Peyer's patch (tissue), 4 donors: ENCODE data around the gene LACC1.

Source experiments
- POLR2A ChIP-seq, 2 donors: fragments of 450-650 bp; IDR thresholded peaks; one replicate each; pipeline ENCODE4 v1.5.1; 2017; ENCODE audit warnings: antibody characterized with exemption in 2 of 2, mild to moderate bottlenecking in 2 of 2, moderate library complexity in 2 of 2
- TF ChIP-seq, protein P1 (sequence below), 6 experiments: fragments of 450-650 bp in 4 of 6; fragments of 200-600 bp in 2 of 6; sonication (generic) in 1 of 6; IDR thresholded peaks; one replicate each; pipeline ENCODE4 v1.5.1; 2017 to 2019; ENCODE audit warnings: antibody characterized with exemption in 6 of 6, mild to moderate bottlenecking in 3 of 6, moderate library complexity in 1 of 6

DNA sequence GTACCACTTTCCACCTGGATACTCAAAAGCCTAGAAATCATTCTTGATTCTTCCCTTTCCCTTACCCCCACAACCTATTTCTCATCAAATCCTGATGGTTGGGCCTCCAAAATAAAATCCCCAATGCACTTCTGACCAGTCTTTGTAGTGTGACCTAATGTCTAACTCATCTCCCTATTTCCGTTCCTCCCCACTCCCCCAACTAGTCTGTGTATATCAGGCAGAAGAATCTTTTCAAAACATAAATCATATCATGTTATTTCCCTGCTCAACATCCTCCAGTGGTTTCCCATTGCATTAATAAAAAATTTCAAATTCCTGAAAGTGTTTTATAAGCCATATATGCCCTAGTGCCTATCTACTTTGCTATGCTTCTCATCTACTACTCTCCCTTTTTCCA is 17.8 kb upstream of the LACC1 start:
- TF ChIP-seq, protein P1, sequence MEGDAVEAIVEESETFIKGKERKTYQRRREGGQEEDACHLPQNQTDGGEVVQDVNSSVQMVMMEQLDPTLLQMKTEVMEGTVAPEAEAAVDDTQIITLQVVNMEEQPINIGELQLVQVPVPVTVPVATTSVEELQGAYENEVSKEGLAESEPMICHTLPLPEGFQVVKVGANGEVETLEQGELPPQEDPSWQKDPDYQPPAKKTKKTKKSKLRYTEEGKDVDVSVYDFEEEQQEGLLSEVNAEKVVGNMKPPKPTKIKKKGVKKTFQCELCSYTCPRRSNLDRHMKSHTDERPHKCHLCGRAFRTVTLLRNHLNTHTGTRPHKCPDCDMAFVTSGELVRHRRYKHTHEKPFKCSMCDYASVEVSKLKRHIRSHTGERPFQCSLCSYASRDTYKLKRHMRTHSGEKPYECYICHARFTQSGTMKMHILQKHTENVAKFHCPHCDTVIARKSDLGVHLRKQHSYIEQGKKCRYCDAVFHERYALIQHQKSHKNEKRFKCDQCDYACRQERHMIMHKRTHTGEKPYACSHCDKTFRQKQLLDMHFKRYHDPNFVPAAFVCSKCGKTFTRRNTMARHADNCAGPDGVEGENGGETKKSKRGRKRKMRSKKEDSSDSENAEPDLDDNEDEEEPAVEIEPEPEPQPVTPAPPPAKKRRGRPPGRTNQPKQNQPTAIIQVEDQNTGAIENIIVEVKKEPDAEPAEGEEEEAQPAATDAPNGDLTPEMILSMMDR (IDR thresholded peaks at IDR 0.05), result no peak
- TF ChIP-seq POLR2A (IDR thresholded peaks at IDR 0.05), result no peak
